IMR-90 (cell line): ENCODE data around the gene C19orf47. TPM values are rescaled to one million over a fixed set of nuclear protein-coding genes. Genes with fewer than 3 reads are reported as not detected.

Experiments
- ATAC-seq: fragments of 200-7000 bp; cut with Tn5 transposase; 2 replicates; pipeline ENCODE4 v1.9.1; 2020; ENCODE audit warnings: low read depth, mild to moderate bottlenecking, moderate library complexity
- BruUV-seq: library from RNA; stranded (reverse); fragments of 400-500 nt; replicated peaks from 2 replicates; lab custom pipeline; 2021; lab: Mats Ljungman, UMichigan
- CTCF ChIA-PET: fragments of 300-600 bp; formaldehyde crosslinking; extraction: SDS; loops from one replicate; lab custom pipeline; 2021; ENCODE audit warnings: antibody characterized with exemption; lab: Yijun Ruan, JAX
- POLR2A ChIA-PET: fragments of 300-600 bp; sonication (Branson Sonifier 250); formaldehyde crosslinking; loops from one replicate; lab custom pipeline; 2022; ENCODE audit warnings: antibody characterized with exemption; ENCODE audit not compliant: unreplicated experiment; lab: Charles Lee
- DNase-seq: peaks from one replicate; pipeline ENCODE4 v3.0.0; 2013
- H2AFZ ChIP-seq: replicated peaks from 2 replicates; pipeline ENCODE3; 2013; ENCODE audit warnings: low read length, mild to moderate bottlenecking; ENCODE audit not compliant: poor library complexity
- H2AK5ac ChIP-seq: 2 replicates; pipeline ENCODE4 v1.6.1; 2013; ENCODE audit warnings: low read depth, low read length, inconsistent platforms
- H2AK9ac ChIP-seq: replicated peaks from 2 replicates; pipeline ENCODE3; 2013; ENCODE audit warnings: mild to moderate bottlenecking, low read depth, low read length, moderate library complexity; ENCODE audit not compliant: poor library complexity
- H2BK120ac ChIP-seq: 2 replicates; pipeline ENCODE4 v1.6.1; 2013; ENCODE audit warnings: low read depth, low read length, inconsistent platforms
- H2BK15ac ChIP-seq: 3 replicates; pipeline ENCODE4 v1.6.1; 2013; ENCODE audit warnings: low read depth, low read length, inconsistent platforms
- H2BK20ac ChIP-seq: 2 replicates; pipeline ENCODE4 v1.6.1; 2013; ENCODE audit warnings: low read depth, mild to moderate bottlenecking, inconsistent platforms, low read length, moderate library complexity
- H2BK5ac ChIP-seq: 2 replicates; pipeline ENCODE4 v1.6.1; 2013; ENCODE audit warnings: mild to moderate bottlenecking, low read depth, low read length, inconsistent platforms; ENCODE audit not compliant: poor library complexity, severe bottlenecking
- H3K14ac ChIP-seq: replicated peaks from 2 replicates; pipeline ENCODE4 v1.6.1; 2013; ENCODE audit warnings: low read depth, low read length, inconsistent platforms
- H3K18ac ChIP-seq: 2 replicates; pipeline ENCODE4 v1.6.1; 2013; ENCODE audit warnings: low read depth, low read length, control low read depth
- H3K23ac ChIP-seq: 2 replicates; pipeline ENCODE4 v1.6.1; 2013; ENCODE audit warnings: low read depth, low read length, inconsistent platforms
- H3K27ac ChIP-seq: 2 replicates; pipeline ENCODE4 v1.5.1; 2013; ENCODE audit warnings: mild to moderate bottlenecking, control low read depth, low read length; ENCODE audit not compliant: insufficient read depth
- H3K27me3 ChIP-seq: 2 replicates; pipeline ENCODE4 v1.6.1; 2013; ENCODE audit warnings: low read length; ENCODE audit not compliant: control insufficient read depth, insufficient read depth
- H3K36me3 ChIP-seq: 2 replicates; pipeline ENCODE4 v1.6.1; 2013; ENCODE audit warnings: low read length, mixed read lengths; ENCODE audit not compliant: control insufficient read depth, insufficient read depth
- H3K4ac ChIP-seq: 2 replicates; pipeline ENCODE4 v1.6.1; 2013; ENCODE audit warnings: low read depth, low read length, inconsistent platforms
- H3K4me1 ChIP-seq: 2 replicates; pipeline ENCODE4 v1.6.1; 2013; ENCODE audit warnings: low read length, mixed read lengths; ENCODE audit not compliant: control insufficient read depth, insufficient read depth
- H3K4me2 ChIP-seq: 2 replicates; pipeline ENCODE4 v1.6.1; 2013; ENCODE audit warnings: low read depth, mild to moderate bottlenecking, control low read depth, low read length, moderate library complexity
- H3K4me3 ChIP-seq: 2 replicates; pipeline ENCODE4 v1.5.1; 2013; ENCODE audit warnings: low read depth, mild to moderate bottlenecking, control low read depth, low read length, moderate library complexity; ENCODE audit not compliant: insufficient read depth
- H3K56ac ChIP-seq: 2 replicates; pipeline ENCODE4 v1.6.1; 2013; ENCODE audit warnings: low read length, inconsistent platforms; ENCODE audit not compliant: insufficient read depth; ENCODE audit errors: extremely low read depth
- H3K79me1 ChIP-seq, 2 experiments: 2 replicates each; pipeline ENCODE4 v1.6.1; 2013; ENCODE audit warnings: low read length in 2 of 2, inconsistent platforms in 1 of 2, low read depth in 1 of 2
- H3K9ac ChIP-seq: 2 replicates; pipeline ENCODE4 v1.6.1; 2013; ENCODE audit warnings: low read depth, low read length, control low read depth
- H3K9me1 ChIP-seq: 2 replicates; pipeline ENCODE4 v1.6.1; 2013; ENCODE audit warnings: low read length, inconsistent platforms; ENCODE audit not compliant: insufficient read depth
- H3K9me3 ChIP-seq: 2 replicates; pipeline ENCODE4 v1.6.1; 2013; ENCODE audit warnings: low read length; ENCODE audit not compliant: control insufficient read depth, insufficient read depth
- H4K20me1 ChIP-seq: 2 replicates; pipeline ENCODE4 v1.6.1; 2013; ENCODE audit warnings: low read length, inconsistent platforms; ENCODE audit not compliant: insufficient read depth
- H4K5ac ChIP-seq: 2 replicates; pipeline ENCODE4 v1.6.1; 2013; ENCODE audit warnings: mild to moderate bottlenecking, low read depth, low read length, control low read depth
- H4K8ac ChIP-seq, 2 experiments: 2 replicates each; pipeline ENCODE4 v1.6.1; 2013; ENCODE audit warnings: low read depth in 2 of 2, low read length in 2 of 2, control low read depth in 1 of 2, inconsistent platforms in 1 of 2
- H4K91ac ChIP-seq: 2 replicates; pipeline ENCODE4 v1.6.1; 2013; ENCODE audit warnings: low read depth, low read length, inconsistent platforms; ENCODE audit not compliant: insufficient read depth
- BHLHE40 ChIP-seq: fragments of 150-350 bp; IDR thresholded peaks from 2 replicates; pipeline ENCODE4 v1.6.1; 2016; ENCODE audit warnings: mild to moderate bottlenecking, low read depth, low read length
- CEBPB ChIP-seq: IDR thresholded peaks from 2 replicates; pipeline ENCODE4 v1.6.1; 2012; ENCODE audit warnings: low read depth, low read length, improper control_type of control experiment
- CHD1 ChIP-seq: IDR thresholded peaks from 2 replicates; pipeline ENCODE4 v1.6.1; 2012; ENCODE audit warnings: low read depth, low read length, improper control_type of control experiment
- FOS ChIP-seq: fragments of 150-350 bp; IDR thresholded peaks from 2 replicates; pipeline ENCODE4 v1.6.1; 2016; ENCODE audit warnings: low read depth, low read length
- MAFK ChIP-seq: IDR thresholded peaks from 2 replicates; pipeline ENCODE4 v1.6.1; 2012; ENCODE audit warnings: low read depth, low read length, improper control_type of control experiment
- MAZ ChIP-seq: IDR thresholded peaks from 2 replicates; pipeline ENCODE4 v1.6.1; 2012; ENCODE audit warnings: low read depth, mild to moderate bottlenecking, low read length, improper control_type of control experiment, moderate library complexity, borderline replicate concordance
- MXI1 ChIP-seq: IDR thresholded peaks from 2 replicates; pipeline ENCODE4 v1.6.1; 2012; ENCODE audit warnings: low read depth, mild to moderate bottlenecking, low read length, moderate library complexity, borderline replicate concordance
- NFE2L2 ChIP-seq: fragments of 150-350 bp; IDR thresholded peaks from 2 replicates; pipeline ENCODE4 v1.6.1; 2016; ENCODE audit warnings: low read depth, mild to moderate bottlenecking, low read length
- POLR2A ChIP-seq: IDR thresholded peaks from 2 replicates; pipeline ENCODE4 v1.6.1; 2012; ENCODE audit warnings: mild to moderate bottlenecking, low read depth, low read length
- RAD21 ChIP-seq: IDR thresholded peaks from 2 replicates; pipeline ENCODE4 v1.6.1; 2012; ENCODE audit warnings: low read length, improper control_type of control experiment
- RCOR1 ChIP-seq: IDR thresholded peaks from 2 replicates; pipeline ENCODE4 v1.6.1; 2012; ENCODE audit warnings: mild to moderate bottlenecking, low read length, improper control_type of control experiment; ENCODE audit not compliant: insufficient replicate concordance
- RFX5 ChIP-seq: IDR thresholded peaks from 2 replicates; pipeline ENCODE4 v1.8.0; 2012; ENCODE audit warnings: low read depth, mild to moderate bottlenecking, low read length, moderate library complexity
- SMC3 ChIP-seq: fragments of 150-350 bp; IDR thresholded peaks from 2 replicates; pipeline ENCODE4 v1.6.1; 2016; ENCODE audit warnings: low read depth, mild to moderate bottlenecking, antibody characterized with exemption, low read length, moderate library complexity
- WGBS, 2 experiments: methylation state at CpG; one replicate each; pipeline versions ENCODE4 v1.1.5 to v1.1.7; 2013; ENCODE audit warnings: missing lambda C conversion rate in 2 of 2; ENCODE audit not compliant: insufficient read length in 1 of 2; ENCODE audit errors: extremely low coverage in 2 of 2; 5-methylcytosine and 5-hydroxymethylcytosine counted together
- dilution Hi-C: fragments of 300-500 bp; cut with HindIII; formaldehyde crosslinking; loops from one replicate; pipeline ENCODE4 v1.14.3; 2018; ENCODE audit warnings: low sequenced_read_pairs; ENCODE audit not compliant: unreplicated experiment
- in situ Hi-C: fragments of 300-500 bp; cut with MboI; formaldehyde crosslinking; loops from 3 replicates; pipeline ENCODE4 v1.14.3; 2019; ENCODE audit warnings: low sequenced_read_pairs, inconsistent platforms, mixed read lengths
- intact Hi-C: fragments of 100-400 bp; cut with micrococcal nuclease; formaldehyde crosslinking; loops from 2 replicates; pipeline ENCODE4 v1.10.0; 2022
- polyA plus RNA-seq, 3 experiments: library from polyadenylated mRNA; depleted of rRNA; stranded (reverse); fragments of >200 nt; gene quantifications; 2 replicates each; pipeline ENCODE4 v1.2.3, GENCODE V29; 2012; ENCODE audit warnings: low replicate concordance in 1 of 3
- total RNA-seq: library from RNA; depleted of rRNA; stranded (reverse); fragments of >200 nt; gene quantifications from 2 replicates; pipeline ENCODE4 v1.2.3, GENCODE V29; 2012
- TF ChIP-seq, protein P1 (sequence below): fragments of 150-350 bp; IDR thresholded peaks from 2 replicates; pipeline ENCODE4 v1.6.1; 2016; ENCODE audit warnings: low read depth, mild to moderate bottlenecking, low read length, moderate library complexity, borderline replicate concordance
- TF ChIP-seq, protein P2 (sequence below): conservative IDR thresholded peaks from 2 replicates; pipeline ENCODE4 v1.5.1; 2012; ENCODE audit warnings: mild to moderate bottlenecking, low read depth, low read length, improper control_type of control experiment
- TF ChIP-seq, protein P3 (sequence below): fragments of 150-350 bp; IDR thresholded peaks from 2 replicates; pipeline ENCODE4 v1.6.1; 2017; ENCODE audit warnings: mild to moderate bottlenecking, antibody characterized with exemption, low read length, low read depth

C19orf47 gene
- total and polyA plus RNA-seq, 2 of the 4 experiments (the other 2 are of a cell fraction), result 3.6 to 16.3 TPM

DNA sequence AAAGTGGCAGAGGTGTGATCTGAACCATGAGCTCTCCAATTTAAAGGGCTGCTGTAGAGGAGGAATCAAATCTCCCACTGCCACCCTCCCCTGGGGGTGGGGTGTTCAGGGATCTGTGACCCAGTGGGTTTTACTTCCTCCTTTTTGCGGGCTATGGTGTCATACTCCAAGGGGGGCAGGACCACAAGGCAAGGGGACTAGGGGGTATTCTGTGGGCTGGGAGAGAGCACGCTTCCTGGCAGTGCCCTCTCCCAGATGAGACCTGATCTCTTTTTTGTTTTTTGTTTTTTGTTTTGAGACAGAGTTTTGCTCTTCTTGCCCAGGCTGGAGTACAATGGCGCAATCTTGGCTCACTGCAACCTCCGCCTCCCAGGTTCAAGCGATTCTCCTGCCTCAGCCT is 10.6 kb upstream of the C19orf47 start:
- no TSS peak for BruUV-seq
- no peak overlapping the region for H3K4me3 ChIP-seq

More for the DNA sequence above, 10.6 kb upstream of the C19orf47 start:
- in situ Hi-C loops (no loop called here), intact Hi-C loops (no loop called here), dilution Hi-C loops (no loop called here)
- Histone ChIP-seq H3K56ac (no peak overlapping the region), H4K91ac (no peak overlapping the region), H3K79me1 (peaks cover 14 to 34% of the 10 kb centered on the region in 2 experiments), H3K9me3 (no peaks in the 10 kb centered on the region), H3K18ac (no peak overlapping the region), H2BK20ac (no peak overlapping the region), H3K27me3 (no peaks in the 10 kb centered on the region), H4K5ac (no peak overlapping the region), H2BK120ac (no peak overlapping the region), H2AK5ac (no peak overlapping the region), H2AFZ (no peak overlapping the region), H3K23ac (no peak overlapping the region), H3K4me2 (no peak overlapping the region), H3K36me3 (peaks cover 5% of the 10 kb centered on the region; the same call in 1 of the 2 replicates), H3K27ac (no peak overlapping the region), H3K9ac (no peak overlapping the region), H2BK5ac (no peak overlapping the region), H3K4me1 (peaks cover 6% of the 10 kb centered on the region), H2AK9ac (no peak overlapping the region), H3K14ac (no peak overlapping the region), H4K20me1 (0 out of 2 replicates have a peak, but pooled peaks cover 7% of the 10 kb centered on the region), H3K4ac (no peak overlapping the region), H4K8ac (no peak overlapping the region), H2BK15ac (no peak overlapping the region), H3K9me1 (peaks cover 15% of the 10 kb centered on the region)
- WGBS, 2 experiments, result no CpG with 5 or more reads among the region's 5 CpGs
- DNase-seq, result no peak
- ChIA-PET CTCF (no interaction called here), POLR2A (no interaction called here)
- no peak for ATAC-seq
- TF ChIP-seq RFX5, result no peak
- TF ChIP-seq CHD1, result no peak
- TF ChIP-seq MAFK, result no peak
- no peak for TF ChIP-seq SMC3
- no peak for TF ChIP-seq RCOR1
- TF ChIP-seq MAZ, result no peak
- TF ChIP-seq RAD21, result no peak
- no peak for TF ChIP-seq BHLHE40
- no peak for TF ChIP-seq CEBPB
- TF ChIP-seq, protein P1, sequence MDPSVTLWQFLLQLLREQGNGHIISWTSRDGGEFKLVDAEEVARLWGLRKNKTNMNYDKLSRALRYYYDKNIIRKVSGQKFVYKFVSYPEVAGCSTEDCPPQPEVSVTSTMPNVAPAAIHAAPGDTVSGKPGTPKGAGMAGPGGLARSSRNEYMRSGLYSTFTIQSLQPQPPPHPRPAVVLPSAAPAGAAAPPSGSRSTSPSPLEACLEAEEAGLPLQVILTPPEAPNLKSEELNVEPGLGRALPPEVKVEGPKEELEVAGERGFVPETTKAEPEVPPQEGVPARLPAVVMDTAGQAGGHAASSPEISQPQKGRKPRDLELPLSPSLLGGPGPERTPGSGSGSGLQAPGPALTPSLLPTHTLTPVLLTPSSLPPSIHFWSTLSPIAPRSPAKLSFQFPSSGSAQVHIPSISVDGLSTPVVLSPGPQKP, result no peak
- no peak for TF ChIP-seq FOS
- no peak for TF ChIP-seq POLR2A
- TF ChIP-seq, protein P2, sequence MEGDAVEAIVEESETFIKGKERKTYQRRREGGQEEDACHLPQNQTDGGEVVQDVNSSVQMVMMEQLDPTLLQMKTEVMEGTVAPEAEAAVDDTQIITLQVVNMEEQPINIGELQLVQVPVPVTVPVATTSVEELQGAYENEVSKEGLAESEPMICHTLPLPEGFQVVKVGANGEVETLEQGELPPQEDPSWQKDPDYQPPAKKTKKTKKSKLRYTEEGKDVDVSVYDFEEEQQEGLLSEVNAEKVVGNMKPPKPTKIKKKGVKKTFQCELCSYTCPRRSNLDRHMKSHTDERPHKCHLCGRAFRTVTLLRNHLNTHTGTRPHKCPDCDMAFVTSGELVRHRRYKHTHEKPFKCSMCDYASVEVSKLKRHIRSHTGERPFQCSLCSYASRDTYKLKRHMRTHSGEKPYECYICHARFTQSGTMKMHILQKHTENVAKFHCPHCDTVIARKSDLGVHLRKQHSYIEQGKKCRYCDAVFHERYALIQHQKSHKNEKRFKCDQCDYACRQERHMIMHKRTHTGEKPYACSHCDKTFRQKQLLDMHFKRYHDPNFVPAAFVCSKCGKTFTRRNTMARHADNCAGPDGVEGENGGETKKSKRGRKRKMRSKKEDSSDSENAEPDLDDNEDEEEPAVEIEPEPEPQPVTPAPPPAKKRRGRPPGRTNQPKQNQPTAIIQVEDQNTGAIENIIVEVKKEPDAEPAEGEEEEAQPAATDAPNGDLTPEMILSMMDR, result no peak
- TF ChIP-seq, protein P3, sequence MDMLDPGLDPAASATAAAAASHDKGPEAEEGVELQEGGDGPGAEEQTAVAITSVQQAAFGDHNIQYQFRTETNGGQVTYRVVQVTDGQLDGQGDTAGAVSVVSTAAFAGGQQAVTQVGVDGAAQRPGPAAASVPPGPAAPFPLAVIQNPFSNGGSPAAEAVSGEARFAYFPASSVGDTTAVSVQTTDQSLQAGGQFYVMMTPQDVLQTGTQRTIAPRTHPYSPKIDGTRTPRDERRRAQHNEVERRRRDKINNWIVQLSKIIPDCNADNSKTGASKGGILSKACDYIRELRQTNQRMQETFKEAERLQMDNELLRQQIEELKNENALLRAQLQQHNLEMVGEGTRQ, result no peak
- no peak for TF ChIP-seq NFE2L2
- TF ChIP-seq MXI1, result no peak
